Stimulated activated CD8-positive, alpha-beta memory T cell treated with anti-CD3 and anti-CD28 coated beads, Interleukin-12 subunit alpha, Interleukin-12 subunit beta, amount 100 ng/mL, for 1 hour (primary cell): ENCODE measurements around the gene LMNA.
"Not testable (repeated sequence)": the region's sequence is repeated elsewhere in the genome, so short reads cannot be mapped to it uniquely, and the experiment has no call there.

ENCODE experiments used
- DNase-seq: peaks from one replicate; pipeline ENCODE4 v3.0.0-alpha.2; 2020; ENCODE audit warnings: low read depth

LMNA gene

DNA sequence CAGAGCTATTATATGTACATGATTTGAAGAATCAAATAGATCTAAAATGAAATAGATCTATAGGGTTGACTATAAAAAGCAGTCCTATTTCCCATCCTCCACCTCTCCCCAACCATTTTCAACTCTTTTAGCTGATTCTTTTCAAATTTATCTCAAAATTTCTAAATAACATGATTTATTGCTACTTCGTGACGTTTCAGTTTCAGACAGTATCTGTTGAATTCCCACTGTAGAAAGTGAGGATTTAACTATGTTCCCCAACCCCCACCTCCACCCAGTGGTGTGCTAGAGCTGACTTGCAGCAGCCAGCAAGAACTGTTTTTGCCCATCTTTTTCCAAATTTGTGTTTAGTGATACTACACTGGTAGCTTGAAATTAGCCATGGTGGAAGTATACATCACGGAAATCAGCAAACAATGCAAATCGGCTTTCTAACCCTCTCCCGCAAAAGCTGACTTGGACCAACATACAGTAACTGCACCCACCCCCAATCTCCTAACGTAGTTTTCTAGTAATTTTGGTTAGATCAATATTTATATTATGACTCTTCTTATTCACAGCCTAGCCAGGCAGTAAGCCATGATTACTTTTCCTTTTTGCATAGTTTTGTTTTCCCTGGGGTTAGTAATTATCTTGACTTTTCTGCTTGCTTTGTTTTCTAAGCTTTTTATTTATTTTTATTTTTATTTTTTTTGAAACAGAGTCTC lies 49.8 kb downstream of the LMNA start:
- DNase-seq = no peak

DNA sequence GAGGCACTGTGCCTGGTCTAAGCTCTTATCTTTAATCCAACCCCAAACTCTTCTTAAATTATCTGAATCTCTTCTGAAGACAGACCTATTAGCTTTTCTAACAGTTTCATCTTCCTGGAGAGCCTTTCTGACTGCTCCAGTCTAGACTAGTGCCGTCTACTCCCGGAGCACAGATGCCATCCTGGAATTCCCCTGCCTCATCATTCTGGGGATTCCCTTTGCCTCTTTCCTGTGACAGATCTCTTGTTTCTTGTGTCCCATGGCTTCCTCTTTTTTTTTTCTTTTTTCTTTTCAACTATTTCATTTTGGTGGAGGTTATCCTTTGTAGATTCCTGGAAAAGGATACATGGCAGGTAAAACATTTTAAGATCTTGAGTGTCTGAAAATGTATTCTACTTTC lies 50.6 kb downstream of the LMNA start:
- DNase-seq = no peak

DNA sequence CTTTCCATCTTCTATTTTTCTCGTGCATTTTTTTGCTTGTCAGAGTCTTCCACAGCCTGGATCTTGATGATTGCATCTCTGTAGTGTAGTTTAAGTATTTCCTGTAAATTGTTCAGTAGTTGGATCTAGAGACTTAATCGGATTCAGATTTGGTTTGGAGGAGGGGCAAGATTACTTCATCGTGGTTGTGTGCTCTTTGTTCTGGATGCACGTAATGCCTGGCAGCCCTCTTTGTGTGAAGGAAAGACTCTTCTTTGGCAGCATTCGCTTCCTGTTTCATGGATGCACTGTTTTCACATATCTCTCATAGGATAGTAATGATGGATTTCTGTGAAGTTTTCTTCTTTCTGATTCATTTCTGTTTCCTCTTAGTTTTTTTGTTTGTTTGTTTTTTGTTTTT lies 53.0 kb downstream of the LMNA start:
- no peak for DNase-seq

DNA sequence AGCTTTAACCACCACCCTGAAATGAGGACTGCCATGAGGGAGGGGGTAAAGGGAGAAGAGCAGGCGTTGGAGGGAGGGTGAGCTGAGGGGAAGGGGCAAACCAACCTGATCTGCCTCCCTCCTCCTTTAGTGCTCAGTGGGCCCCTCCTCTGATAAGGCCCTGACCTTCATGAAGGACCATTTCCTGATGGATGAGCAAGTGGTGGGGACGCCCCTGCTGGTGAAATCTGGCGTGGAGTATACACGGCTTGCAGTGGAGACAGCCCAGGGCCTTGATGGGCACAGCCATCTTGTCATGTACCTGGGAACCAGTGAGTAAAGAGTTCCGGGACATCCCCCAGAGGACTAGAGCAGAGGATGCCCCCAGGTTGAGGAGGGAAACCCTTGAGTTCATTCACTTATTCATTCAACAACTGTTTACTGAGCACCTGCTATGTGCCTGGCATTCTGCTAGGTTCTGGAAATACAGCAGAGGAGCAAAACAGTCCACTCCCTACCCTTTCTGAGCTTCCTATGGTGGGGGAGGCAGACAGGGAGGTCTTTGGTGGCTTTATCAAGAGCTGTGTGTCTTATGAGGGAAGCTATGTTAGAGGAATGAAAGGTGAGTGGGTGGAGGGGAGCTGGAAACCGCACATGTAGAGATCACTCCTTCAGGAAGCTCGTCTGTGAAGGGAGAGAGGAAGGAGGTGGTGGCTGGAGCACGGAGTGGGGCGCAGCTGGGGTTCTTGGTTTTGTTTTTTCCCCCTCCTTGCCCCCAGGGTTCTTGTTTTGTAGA lies 58.4 kb downstream of the LMNA start:
- DNase-seq = no peak

DNA sequence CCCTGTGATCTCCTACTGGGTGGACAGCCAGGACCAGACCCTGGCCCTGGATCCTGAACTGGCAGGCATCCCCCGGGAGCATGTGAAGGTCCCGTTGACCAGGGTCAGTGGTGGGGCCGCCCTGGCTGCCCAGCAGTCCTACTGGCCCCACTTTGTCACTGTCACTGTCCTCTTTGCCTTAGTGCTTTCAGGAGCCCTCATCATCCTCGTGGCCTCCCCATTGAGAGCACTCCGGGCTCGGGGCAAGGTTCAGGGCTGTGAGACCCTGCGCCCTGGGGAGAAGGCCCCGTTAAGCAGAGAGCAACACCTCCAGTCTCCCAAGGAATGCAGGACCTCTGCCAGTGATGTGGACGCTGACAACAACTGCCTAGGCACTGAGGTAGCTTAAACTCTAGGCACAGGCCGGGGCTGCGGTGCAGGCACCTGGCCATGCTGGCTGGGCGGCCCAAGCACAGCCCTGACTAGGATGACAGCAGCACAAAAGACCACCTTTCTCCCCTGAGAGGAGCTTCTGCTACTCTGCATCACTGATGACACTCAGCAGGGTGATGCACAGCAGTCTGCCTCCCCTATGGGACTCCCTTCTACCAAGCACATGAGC lies 62.2 kb downstream of the LMNA start:
- no peak for DNase-seq

DNA sequence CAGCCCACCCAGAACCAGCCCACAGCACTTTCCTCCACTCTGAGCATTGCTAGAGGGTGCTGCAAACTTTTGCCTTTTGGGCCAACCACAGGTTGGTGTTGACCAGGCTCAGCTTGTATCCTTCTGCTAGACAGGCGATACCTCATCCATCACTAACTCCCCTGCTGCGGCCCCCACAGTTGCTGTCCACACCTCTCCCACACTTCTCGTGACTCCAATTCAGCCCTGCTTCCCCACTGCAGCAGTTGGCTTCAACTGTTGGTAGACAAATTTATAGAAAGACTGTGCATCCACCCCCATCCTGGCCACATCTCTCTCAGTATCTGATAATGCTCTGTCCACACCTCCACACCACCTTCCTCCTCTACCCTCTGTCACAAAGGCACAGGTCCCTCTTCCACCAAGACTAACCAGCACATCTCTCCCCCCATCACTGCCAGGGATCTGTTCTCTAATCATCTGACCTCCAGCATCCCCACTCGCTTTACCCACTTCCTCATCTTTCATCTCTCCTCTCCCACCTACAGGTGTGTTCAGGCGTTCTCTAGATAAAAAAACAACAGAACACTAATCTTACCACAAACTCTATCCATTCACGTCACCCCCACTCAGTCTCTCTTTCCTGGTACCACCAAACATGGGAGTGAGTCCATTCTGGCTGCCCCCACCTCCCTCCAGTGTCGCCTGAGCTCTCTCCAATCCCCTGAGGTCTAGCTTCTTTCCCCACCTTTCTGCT lies 63.6 kb downstream of the LMNA start:
- DNase-seq = no peak

DNA sequence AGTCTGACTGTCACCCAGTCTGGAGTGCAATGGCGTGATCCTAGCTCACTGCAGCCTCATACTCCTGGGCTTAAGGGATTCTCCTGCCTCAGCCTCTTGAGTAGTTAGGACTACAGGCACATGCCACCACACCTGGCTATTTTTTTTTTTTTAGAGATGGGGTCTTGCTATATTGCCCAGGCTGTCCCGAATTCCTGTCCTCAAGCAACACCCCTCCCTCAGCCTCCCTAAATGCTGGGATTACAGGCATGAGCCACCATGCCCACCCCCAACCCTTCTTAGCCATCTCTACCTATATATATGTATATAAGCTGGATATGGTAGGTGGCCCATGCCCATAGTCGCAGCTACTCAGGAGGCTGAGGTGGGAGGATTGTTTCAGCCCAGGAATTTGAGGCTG lies 66.0 kb downstream of the LMNA start:
- DNase-seq = no peak

DNA sequence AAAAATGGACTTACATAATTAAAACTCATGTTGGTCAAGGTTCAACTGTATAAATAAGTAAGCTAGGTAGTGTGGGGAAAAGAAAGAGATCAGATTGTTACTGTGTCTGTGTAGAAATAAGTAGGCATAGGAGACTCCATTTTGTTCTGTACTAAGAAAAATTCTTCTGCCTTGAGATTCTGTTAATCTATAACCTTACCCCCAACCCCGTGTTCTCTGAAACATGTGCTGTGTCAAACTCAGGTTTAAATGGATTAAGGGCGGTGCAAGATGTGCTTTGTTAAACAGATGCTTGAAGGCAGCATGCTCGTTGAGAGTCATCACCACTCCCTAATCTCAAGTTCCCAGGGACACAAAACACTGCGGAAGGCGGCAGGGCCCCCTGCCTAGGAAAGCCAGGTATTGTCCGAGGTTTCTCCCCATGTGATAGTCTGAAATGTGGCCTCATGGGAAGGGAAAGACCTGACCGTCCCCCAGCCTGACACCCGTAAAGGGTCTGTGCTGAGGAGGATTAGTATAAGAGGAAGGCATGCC lies 66.9 kb downstream of the LMNA start:
- DNase-seq = not testable (repeated sequence)

DNA sequence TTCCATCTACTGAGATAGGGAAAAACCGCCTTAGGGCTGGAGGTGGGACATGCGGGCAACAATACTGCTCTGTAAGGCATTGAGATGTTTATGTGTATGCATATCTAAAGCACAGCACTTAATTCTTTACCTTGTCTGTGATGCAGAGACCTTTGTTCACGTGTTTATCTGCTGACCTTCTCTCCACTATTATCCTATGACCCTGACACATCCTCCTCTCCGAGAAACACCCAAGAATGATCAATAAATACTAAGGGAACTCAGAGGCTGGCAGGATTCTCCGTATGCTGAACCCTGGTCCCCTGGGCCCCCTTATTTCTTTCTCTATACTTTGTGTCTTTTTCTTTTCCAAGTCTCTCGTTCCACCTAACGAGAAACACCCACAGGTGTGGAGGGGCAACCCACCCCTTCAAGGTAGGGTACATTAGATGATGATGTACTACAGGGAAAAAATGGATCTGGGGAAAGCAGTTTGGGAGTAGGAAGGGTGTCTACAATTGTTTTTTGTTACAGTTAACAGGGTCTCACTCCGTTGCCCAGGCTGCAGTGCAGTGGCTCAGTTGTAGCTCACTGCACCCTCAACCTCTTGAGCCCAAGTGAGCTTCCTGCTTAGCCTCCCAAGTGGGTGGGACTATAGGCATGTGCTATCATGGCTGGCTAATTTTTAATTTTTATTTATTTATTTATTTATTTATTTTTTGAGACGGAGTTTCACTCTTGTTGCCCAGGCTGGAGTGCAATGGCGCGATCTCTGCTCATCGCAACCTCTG lies 67.7 kb downstream of the LMNA start:
- DNase-seq = not testable (repeated sequence)

DNA sequence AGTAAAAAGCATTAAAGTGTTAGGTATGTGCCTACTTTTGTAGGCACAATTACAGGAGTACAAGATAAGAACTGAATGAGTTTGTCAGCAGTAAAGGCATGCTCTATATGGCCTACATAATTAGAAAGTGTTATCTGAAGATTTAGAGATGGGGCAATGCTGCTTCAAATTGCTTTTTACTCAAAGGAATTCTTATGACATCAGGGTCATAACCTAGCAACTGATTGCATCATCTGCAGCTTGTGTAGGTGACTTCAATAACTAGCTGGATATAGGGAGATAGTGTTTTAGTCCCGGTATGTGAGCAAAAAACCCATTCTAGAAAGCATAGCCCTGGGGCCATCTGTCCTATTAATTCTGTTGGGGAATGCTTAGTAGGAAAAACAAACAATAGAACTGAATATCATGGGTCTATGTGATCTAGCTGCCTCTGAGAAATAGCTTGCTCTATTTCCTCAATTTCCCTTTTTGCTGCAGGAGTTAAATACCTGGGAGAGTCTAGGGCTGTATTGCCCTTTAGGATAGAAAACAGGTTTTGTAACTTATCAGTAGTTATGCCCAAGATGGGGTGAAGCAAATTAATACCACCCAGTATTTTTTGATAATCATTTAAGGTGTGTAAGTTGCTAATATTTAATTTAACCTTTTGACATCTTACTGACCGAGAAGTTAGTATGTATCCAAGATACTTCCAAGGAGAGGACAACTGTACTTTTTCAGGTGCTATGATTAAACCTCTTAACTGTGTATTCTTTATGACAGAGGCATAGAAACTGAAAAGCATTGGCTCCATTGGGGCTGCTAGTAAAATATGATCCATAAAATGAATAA lies 72.1 kb downstream of the LMNA start:
- DNase-seq = not testable (repeated sequence)
